ENCODE results near the gene FRMD3.

GRCh38 chr9:83444110-83444509 is 94.1 kb downstream of the FRMD3 start:
- TF ChIP-seq CTCF (conservative IDR thresholded peaks at IDR 0.05 in 1 of 2, IDR thresholded peaks at IDR 0.05 in 1 of 2; ENCODE audit: low read depth in 1 of 2, low read length in 2 of 2) (no peak), EZH2 (IDR thresholded peaks at IDR 0.05; ENCODE audit: low read length, missing control alignments) (no peak)

Measured in fibroblast of lung (primary cell).